Caco-2 (cell line): ENCODE results near the gene ZNF511. TPM values are rescaled to one million over a fixed set of nuclear protein-coding genes. Genes with fewer than 3 reads are reported as not detected.

Source experiments
- BruUV-seq: library from RNA; stranded (reverse); fragments of 400-500 nt; replicated peaks from 2 replicates; lab custom pipeline; 2021; lab: Mats Ljungman, UMichigan
- CTCF ChIA-PET: fragments of 300-600 bp; sonication (Branson Sonifier 250); formaldehyde crosslinking; loops from one replicate; lab custom pipeline; 2022; ENCODE audit warnings: antibody characterized with exemption; lab: Charles Lee
- POLR2A ChIA-PET: fragments of 300-600 bp; sonication (Branson Sonifier 250); formaldehyde crosslinking; loops from one replicate; lab custom pipeline; 2022; ENCODE audit warnings: antibody characterized with exemption; lab: Charles Lee
- DNase-seq, 2 experiments: peaks; one replicate each; pipeline versions ENCODE4 v3.0.0 to v3.0.0-alpha.2; 2020 to 2022
- H3K27me3 ChIP-seq: replicated peaks from 2 replicates; pipeline ENCODE4 v1.6.0; 2011; ENCODE audit warnings: low read length; ENCODE audit not compliant: control insufficient read depth, insufficient read depth
- H3K36me3 ChIP-seq: 2 replicates; pipeline ENCODE4 v1.5.1; 2011; ENCODE audit warnings: low read length; ENCODE audit not compliant: control insufficient read depth, insufficient read depth
- H3K4me1 ChIP-seq: fragments of 250-450 bp; sonication (Bioruptor Pico); 2 replicates; pipeline ENCODE4 v1.5.1; 2020; ENCODE audit warnings: mild to moderate bottlenecking
- H3K4me3 ChIP-seq: 2 replicates; pipeline ENCODE4 v1.5.1; 2011; ENCODE audit warnings: low read depth, mild to moderate bottlenecking, control low read depth, low read length
- H3K9me3 ChIP-seq: fragments of 250-450 bp; sonication (Bioruptor Pico); 2 replicates; pipeline ENCODE4 v1.5.1; 2020; ENCODE audit warnings: mild to moderate bottlenecking, moderate library complexity
- H3K27ac Mint-ChIP-seq: one replicate; pipeline ENCODE4 v1.8.0; 2022; ENCODE audit warnings: mixed read lengths; ENCODE audit not compliant: unreplicated experiment
- H3K27me3 Mint-ChIP-seq: one replicate; pipeline ENCODE4 v1.8.0; 2022; ENCODE audit warnings: mixed read lengths; ENCODE audit not compliant: insufficient read depth, unreplicated experiment
- H3K36me3 Mint-ChIP-seq: one replicate; pipeline ENCODE4 v1.8.0; 2022; ENCODE audit warnings: mild to moderate bottlenecking, mixed read lengths; ENCODE audit not compliant: insufficient read depth, unreplicated experiment
- H3K4me1 Mint-ChIP-seq: one replicate; pipeline ENCODE4 v1.8.0; 2022; ENCODE audit warnings: low read depth, mixed read lengths; ENCODE audit not compliant: unreplicated experiment
- H3K4me3 Mint-ChIP-seq: one replicate; pipeline ENCODE4 v1.8.0; 2022; ENCODE audit warnings: mild to moderate bottlenecking, moderate library complexity, mixed read lengths; ENCODE audit not compliant: unreplicated experiment
- H3K9me3 Mint-ChIP-seq: one replicate; pipeline ENCODE4 v1.8.0; 2022; ENCODE audit warnings: mixed read lengths; ENCODE audit not compliant: unreplicated experiment
- intact Hi-C: fragments of 100-400 bp; cut with micrococcal nuclease; formaldehyde crosslinking; loops from one replicate; pipeline ENCODE4 v1.10.0; 2022; ENCODE audit not compliant: unreplicated experiment
- total RNA-seq: library from RNA; stranded (reverse); gene quantifications from 2 replicates; pipeline ENCODE4 v1.2.3, GENCODE V29; 2022
- TF ChIP-seq, protein P1 (sequence below), 2 experiments: fragments of 200-600 bp in 1 of 2; IDR thresholded peaks; 1 replicate in 1 of 2; 2 replicates in 1 of 2; pipeline versions ENCODE4 v1.5.1 to v1.8.0; 2011 to 2022; ENCODE audit warnings: antibody characterized with exemption in 1 of 2, control low read depth in 1 of 2, inconsistent platforms in 1 of 2, low read depth in 1 of 2, low read length in 1 of 2, mild to moderate bottlenecking in 1 of 2, moderate library complexity in 1 of 2; ENCODE audit not compliant: insufficient read depth in 1 of 2, severe bottlenecking in 1 of 2, unreplicated experiment in 1 of 2

ZNF511 gene
- total RNA-seq, 1 experiment from 2014 or later: 98.5 TPM

DNA sequence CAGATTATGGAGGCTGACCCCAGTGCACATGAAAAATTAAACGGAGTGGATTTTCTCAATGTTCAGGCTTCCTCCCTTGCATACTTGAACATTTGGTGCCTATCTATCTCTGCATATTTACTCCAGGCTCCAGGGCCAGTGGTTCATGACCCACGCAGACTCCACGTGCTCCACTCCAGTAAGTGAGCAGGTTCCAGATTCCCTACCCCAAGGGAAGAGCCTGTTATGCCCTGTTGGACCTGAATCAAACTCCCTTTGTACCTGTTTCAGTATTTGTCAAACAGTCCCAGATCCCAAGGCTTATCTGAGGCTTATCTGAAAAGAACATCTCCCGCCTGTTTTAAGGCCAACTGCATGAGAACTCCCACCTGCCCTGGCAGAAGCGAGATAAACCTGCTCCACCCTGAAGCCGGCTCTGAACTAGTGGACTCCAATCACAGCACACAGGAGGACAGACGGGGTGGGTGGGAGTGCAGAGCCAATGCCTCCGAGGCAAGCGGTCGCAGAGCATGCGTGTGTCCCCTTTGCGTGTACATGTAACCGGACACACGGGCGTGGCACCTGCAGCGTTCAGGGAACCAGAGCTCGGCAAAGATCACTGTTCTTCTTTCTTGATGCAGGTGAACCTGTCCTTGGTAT is 51.4 kb downstream of the ZNF511 start:
- POLR2A ChIA-PET: no interaction called here
- BruUV-seq: no TSS peak
- no peaks in the 10 kb centered on the region for H3K27me3 ChIP-seq
- Mint-ChIP-seq H3K4me3 (peak overlapping the region; percentile 60), H3K36me3 (peaks cover 58% of the 10 kb centered on the region), H3K4me1 (peaks cover 26% of the 10 kb centered on the region), H3K27ac (peak overlapping the region; percentile 85), H3K9me3 (no peaks in the 10 kb centered on the region), H3K27me3 (no peaks in the 10 kb centered on the region)
- no peaks in the 10 kb centered on the region for H3K9me3 ChIP-seq
- CTCF ChIA-PET: interaction anchor here (1.0 kb wide), 1 partner anchor 18 kb away, joined by 3 read pairs; no protein-coding TSS in a partner anchor
- DNase-seq: peak; percentile 81 to 85
- H3K4me1 ChIP-seq: peaks cover 44% of the 10 kb centered on the region
- no peak overlapping the region for H3K4me3 ChIP-seq
- peaks cover 13% of the 10 kb centered on the region for H3K36me3 ChIP-seq
- TF ChIP-seq, protein P1, sequence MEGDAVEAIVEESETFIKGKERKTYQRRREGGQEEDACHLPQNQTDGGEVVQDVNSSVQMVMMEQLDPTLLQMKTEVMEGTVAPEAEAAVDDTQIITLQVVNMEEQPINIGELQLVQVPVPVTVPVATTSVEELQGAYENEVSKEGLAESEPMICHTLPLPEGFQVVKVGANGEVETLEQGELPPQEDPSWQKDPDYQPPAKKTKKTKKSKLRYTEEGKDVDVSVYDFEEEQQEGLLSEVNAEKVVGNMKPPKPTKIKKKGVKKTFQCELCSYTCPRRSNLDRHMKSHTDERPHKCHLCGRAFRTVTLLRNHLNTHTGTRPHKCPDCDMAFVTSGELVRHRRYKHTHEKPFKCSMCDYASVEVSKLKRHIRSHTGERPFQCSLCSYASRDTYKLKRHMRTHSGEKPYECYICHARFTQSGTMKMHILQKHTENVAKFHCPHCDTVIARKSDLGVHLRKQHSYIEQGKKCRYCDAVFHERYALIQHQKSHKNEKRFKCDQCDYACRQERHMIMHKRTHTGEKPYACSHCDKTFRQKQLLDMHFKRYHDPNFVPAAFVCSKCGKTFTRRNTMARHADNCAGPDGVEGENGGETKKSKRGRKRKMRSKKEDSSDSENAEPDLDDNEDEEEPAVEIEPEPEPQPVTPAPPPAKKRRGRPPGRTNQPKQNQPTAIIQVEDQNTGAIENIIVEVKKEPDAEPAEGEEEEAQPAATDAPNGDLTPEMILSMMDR (IDR thresholded peaks at IDR 0.05; ENCODE audit: insufficient read depth in 1 of 2, low read depth in 1 of 2, low read length in 1 of 2, severe bottlenecking in 1 of 2, unreplicated experiment in 1 of 2): no peak
- intact Hi-C loops: loop anchor here (1.0 kb wide), 1 partner anchor 13 kb away; the partner anchor contains the start of gene ECHS1

DNA sequence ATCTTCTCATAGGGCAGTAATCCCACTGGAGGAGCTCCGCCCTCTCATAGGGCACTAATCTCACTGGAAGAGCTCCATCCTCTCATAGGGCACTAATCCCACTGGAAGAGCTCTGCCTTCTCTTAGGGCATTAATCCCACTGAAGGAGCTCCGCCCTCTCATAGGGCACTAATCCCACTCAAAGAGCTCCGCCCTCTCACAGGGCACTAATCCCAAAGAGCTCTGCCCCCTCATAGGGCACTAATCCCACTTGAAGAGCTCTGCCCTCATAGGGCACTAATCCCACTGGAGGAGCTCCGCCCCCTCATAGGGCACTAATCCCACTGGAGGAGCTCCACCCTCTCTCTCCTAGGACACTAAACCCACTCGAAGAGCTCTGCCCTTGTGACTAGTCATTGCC is 52.5 kb downstream of the ZNF511 start:
- H3K9me3 ChIP-seq: no peaks in the 10 kb centered on the region
- H3K4me3 ChIP-seq: no peak overlapping the region
- TF ChIP-seq, protein P1 (IDR thresholded peaks at IDR 0.05; ENCODE audit: insufficient read depth in 1 of 2, low read depth in 1 of 2, low read length in 1 of 2, severe bottlenecking in 1 of 2, unreplicated experiment in 1 of 2): no peak
- peaks cover 68% of the 10 kb centered on the region for H3K36me3 Mint-ChIP-seq
- no peak for DNase-seq
- H3K27me3 Mint-ChIP-seq: no peaks in the 10 kb centered on the region
- H3K27ac Mint-ChIP-seq: peak overlapping the region; percentile 1
- POLR2A ChIA-PET: interaction anchor here (0.7 kb wide), 1 partner anchor 10 kb away, joined by 4 read pairs; no protein-coding TSS in a partner anchor
- no peak overlapping the region for H3K4me3 Mint-ChIP-seq
- no TSS peak for BruUV-seq
- peaks cover 39% of the 10 kb centered on the region for H3K4me1 ChIP-seq
- intact Hi-C loops: no loop called here
- H3K27me3 ChIP-seq: no peaks in the 10 kb centered on the region
- H3K36me3 ChIP-seq: peaks cover 13% of the 10 kb centered on the region
- peaks cover 26% of the 10 kb centered on the region for H3K4me1 Mint-ChIP-seq
- CTCF ChIA-PET: interaction anchor here (0.6 kb wide), 1 partner anchor 32 kb away, joined by 3 read pairs; no protein-coding TSS in a partner anchor
- H3K9me3 Mint-ChIP-seq: no peaks in the 10 kb centered on the region

DNA sequence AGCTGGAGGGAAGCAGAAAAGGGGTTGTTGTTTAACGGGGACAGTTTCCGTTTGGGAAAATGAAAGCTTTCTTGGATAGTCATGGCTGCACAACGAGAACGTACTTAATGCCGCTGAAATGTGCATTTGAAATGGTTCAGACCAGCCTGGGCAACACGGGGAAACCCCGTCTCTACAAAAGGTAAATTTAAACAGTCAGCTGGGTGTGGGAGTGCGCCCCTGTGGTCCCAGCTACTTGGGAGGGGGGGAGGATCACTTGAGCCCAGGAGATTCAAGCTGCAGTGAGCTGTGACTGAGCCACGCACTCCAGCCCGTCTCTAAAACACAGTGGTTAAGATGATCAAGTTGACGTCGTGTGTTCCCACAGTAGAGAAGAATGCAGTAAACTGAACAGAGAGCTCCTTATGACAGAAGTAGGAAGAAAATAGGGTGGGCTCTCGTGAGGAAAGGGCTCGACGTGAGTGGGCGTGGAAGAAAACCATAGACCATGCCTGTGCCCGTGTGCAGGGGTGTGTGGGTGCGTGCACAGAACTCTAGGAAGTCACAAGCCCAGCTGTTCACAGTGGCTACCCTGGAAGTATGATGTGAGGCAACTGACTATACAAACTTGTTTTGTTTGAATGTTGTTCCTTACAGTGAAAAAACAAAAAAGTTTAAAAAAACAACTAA is 53.2 kb downstream of the ZNF511 start:
- no peaks in the 10 kb centered on the region for H3K9me3 Mint-ChIP-seq
- peaks cover 75% of the 10 kb centered on the region for H3K36me3 Mint-ChIP-seq
- Histone ChIP-seq H3K36me3 (peaks cover 13% of the 10 kb centered on the region), H3K4me1 (peaks cover 34% of the 10 kb centered on the region), H3K4me3 (no peak overlapping the region), H3K9me3 (no peaks in the 10 kb centered on the region), H3K27me3 (no peaks in the 10 kb centered on the region)
- BruUV-seq: no TSS peak
- TF ChIP-seq, protein P1 (IDR thresholded peaks at IDR 0.05; ENCODE audit: insufficient read depth in 1 of 2, low read depth in 1 of 2, low read length in 1 of 2, severe bottlenecking in 1 of 2, unreplicated experiment in 1 of 2): no peak
- ChIA-PET CTCF (interaction anchor here (0.6 kb wide), 1 partner anchor 31 kb away, joined by 3 read pairs; no protein-coding TSS in a partner anchor), POLR2A (interaction anchor here (0.7 kb wide), 1 partner anchor 10 kb away, joined by 4 read pairs; no protein-coding TSS in a partner anchor)
- no peak for DNase-seq
- H3K27me3 Mint-ChIP-seq: no peaks in the 10 kb centered on the region
- intact Hi-C loops: no loop called here
- peak overlapping the region; percentile 1 for H3K27ac Mint-ChIP-seq
- no peak overlapping the region for H3K4me3 Mint-ChIP-seq
- peaks cover 26% of the 10 kb centered on the region for H3K4me1 Mint-ChIP-seq
